Smooth muscle cell (in vitro differentiated cells): ENCODE results near the gene ATP10B. TPM values are rescaled to one million over a fixed set of nuclear protein-coding genes. Genes with fewer than 3 reads are reported as not detected.
"Not testable (repeated sequence)": the region's sequence is repeated elsewhere in the genome, so short reads cannot be mapped to it uniquely, and the experiment has no call there.

Source experiments
- DNase-seq: peaks from one replicate; lab custom pipeline; 2025; ENCODE audit not compliant: unreplicated experiment; lab: John Stamatoyannopoulos, UW
- H2AFZ ChIP-seq: fragments of 200-600 bp; sonication (generic); 2 replicates; pipeline ENCODE4 v1.6.0; 2016; ENCODE audit warnings: antibody characterized with exemption, low read depth, mild to moderate bottlenecking
- H3F3A ChIP-seq: fragments of 200-600 bp; sonication (generic); 2 replicates; pipeline ENCODE4 v1.6.0; 2017; ENCODE audit warnings: antibody characterized with exemption, low read depth
- H3K27ac ChIP-seq: fragments of 200-600 bp; sonication (generic); 2 replicates; pipeline ENCODE4 v1.5.1; 2016; ENCODE audit warnings: low read depth, mild to moderate bottlenecking
- H3K27me3 ChIP-seq: fragments of 200-600 bp; sonication (generic); 2 replicates; pipeline ENCODE4 v1.6.1; 2016; ENCODE audit warnings: low read depth, mild to moderate bottlenecking
- H3K36me3 ChIP-seq: fragments of 200-600 bp; sonication (generic); 2 replicates; pipeline ENCODE4 v1.5.1; 2016; ENCODE audit warnings: low read depth
- H3K4me1 ChIP-seq: fragments of 200-600 bp; sonication (generic); 2 replicates; pipeline ENCODE4 v1.5.1; 2016; ENCODE audit warnings: low read depth
- H3K4me2 ChIP-seq: fragments of 200-600 bp; sonication (generic); 2 replicates; pipeline ENCODE4 v1.6.0; 2016; ENCODE audit warnings: mild to moderate bottlenecking
- H3K4me3 ChIP-seq: fragments of 200-600 bp; sonication (generic); 2 replicates; pipeline ENCODE4 v1.5.1; 2016; ENCODE audit warnings: mild to moderate bottlenecking
- H3K79me2 ChIP-seq: fragments of 200-600 bp; sonication (generic); 2 replicates; pipeline ENCODE4 v1.6.0; 2016; ENCODE audit warnings: low read depth, mild to moderate bottlenecking
- H3K9ac ChIP-seq: fragments of 200-600 bp; sonication (generic); 2 replicates; pipeline ENCODE4 v1.6.0; 2016; ENCODE audit warnings: low read depth
- H3K9me3 ChIP-seq: fragments of 200-600 bp; sonication (generic); replicated peaks from 2 replicates; pipeline ENCODE4 v1.5.1; 2016; ENCODE audit warnings: low read depth
- H4K20me1 ChIP-seq: fragments of 200-600 bp; sonication (generic); 2 replicates; pipeline ENCODE4 v1.6.0; 2016; ENCODE audit warnings: low read depth
- CTCF ChIP-seq: fragments of 200-600 bp; sonication (generic); IDR thresholded peaks from 2 replicates; pipeline ENCODE4 v1.5.1; 2017; ENCODE audit warnings: borderline replicate concordance, mild to moderate bottlenecking, antibody characterized with exemption; ENCODE audit not compliant: insufficient read depth, poor library complexity, severe bottlenecking
- WGBS: methylation state at CpG from one replicate; pipeline ENCODE4 v1.1.7; 2016; ENCODE audit warnings: low lambda C conversion rate; 5-methylcytosine and 5-hydroxymethylcytosine counted together
- polyA plus RNA-seq: library from polyadenylated mRNA; unstranded; fragments of >200 nt; fragmentation: Nextera tagmentation; extraction: Ambion mirVana; gene quantifications from 2 replicates; pipeline ENCODE4 v1.2.1, GENCODE V29; 2016
- total RNA-seq: library from RNA; depleted of rRNA; stranded (reverse); fragments of >200 nt; gene quantifications from 2 replicates; pipeline ENCODE4 v1.2.3, GENCODE V29; 2014

The ATP10B gene
- total and polyA plus RNA-seq, 2 experiments from 2014 or later: 0.13 TPM; not detected in 1

DNA sequence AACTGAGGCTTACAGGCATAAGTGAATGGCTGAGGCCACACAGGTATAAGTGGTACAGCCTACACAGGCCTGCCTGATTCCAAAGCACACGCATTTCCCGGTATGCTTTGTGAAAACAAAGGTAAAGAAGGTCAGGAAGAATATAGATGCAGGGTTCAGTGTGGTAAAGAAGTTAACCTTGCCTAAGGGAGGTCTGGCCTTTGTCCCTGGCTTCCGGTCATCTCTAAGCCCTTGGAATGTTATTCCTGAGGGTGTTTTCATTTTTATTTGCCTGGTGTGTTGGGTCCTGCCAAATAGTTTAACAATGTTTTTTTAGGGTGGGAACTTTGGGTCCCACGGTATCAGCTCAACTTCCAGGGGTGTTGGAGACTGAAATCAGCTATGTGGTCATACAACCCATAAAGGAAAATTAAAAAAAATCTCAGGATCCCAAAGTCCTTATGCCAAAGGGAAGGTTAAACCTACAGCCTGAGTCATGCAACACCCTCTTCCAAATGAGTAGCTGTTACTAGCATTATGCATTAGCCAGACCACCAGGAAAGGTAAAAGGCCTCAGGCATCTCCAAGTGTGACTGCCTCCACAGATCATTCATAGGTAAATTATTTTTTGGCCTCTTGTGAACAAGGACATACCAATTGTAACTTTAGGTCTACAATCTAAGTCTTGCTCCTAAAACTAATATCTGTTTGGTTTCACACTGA lies 124.6 kb downstream of the ATP10B start:
- Histone ChIP-seq H3K4me2 (no peak overlapping the region), H3K79me2 (no peaks in the 10 kb centered on the region), H3K27ac (no peak overlapping the region), H3K9me3 (no peaks in the 10 kb centered on the region), H3K36me3 (no peaks in the 10 kb centered on the region), H2AFZ (no peak overlapping the region), H3K27me3 (no peaks in the 10 kb centered on the region), H4K20me1 (no peaks in the 10 kb centered on the region), H3K9ac (no peak overlapping the region), H3K4me3 (no peak overlapping the region), H3K4me1 (no peaks in the 10 kb centered on the region), H3F3A (no peaks in the 10 kb centered on the region)
- DNase-seq: no peak
- WGBS: 57% methylated on average over 4 of the region's 4 CpGs
- no peak for TF ChIP-seq CTCF

- no peaks in the 10 kb centered on the region for H3K36me3 ChIP-seq
- no peaks in the 10 kb centered on the region for H3K27me3 ChIP-seq
- H3K4me1 ChIP-seq: no peaks in the 10 kb centered on the region
- H3F3A ChIP-seq: no peaks in the 10 kb centered on the region
- no peaks in the 10 kb centered on the region for H3K9me3 ChIP-seq
- TF ChIP-seq CTCF: no peak
- no peak for DNase-seq
- H3K27ac ChIP-seq: no peak overlapping the region
- H3K4me2 ChIP-seq: no peak overlapping the region
- H3K4me3 ChIP-seq: no peak overlapping the region
- no peaks in the 10 kb centered on the region for H3K79me2 ChIP-seq
- no peak overlapping the region for H3K9ac ChIP-seq
- 80% methylated on average over 2 of the region's 2 CpGs for WGBS
- no peak overlapping the region for H2AFZ ChIP-seq
- no peaks in the 10 kb centered on the region for H4K20me1 ChIP-seq
These were observed 125.3 kb downstream of the ATP10B start for GRCh38 chr5:160726721-160727120.

- Histone ChIP-seq H3K9ac (no peak overlapping the region), H3K4me1 (no peaks in the 10 kb centered on the region), H3K4me3 (no peak overlapping the region), H3K36me3 (no peaks in the 10 kb centered on the region), H3K27me3 (no peaks in the 10 kb centered on the region), H3K9me3 (no peaks in the 10 kb centered on the region), H3K79me2 (no peaks in the 10 kb centered on the region), H3K4me2 (no peak overlapping the region), H2AFZ (no peak overlapping the region), H3K27ac (no peak overlapping the region), H4K20me1 (no peaks in the 10 kb centered on the region), H3F3A (no peaks in the 10 kb centered on the region)
- 98% methylated on average over 3 of the region's 3 CpGs for WGBS
- no peak for DNase-seq
- no peak for TF ChIP-seq CTCF
These were observed 131.2 kb downstream of the ATP10B start for GRCh38 chr5:160720822-160721221.

- H3F3A ChIP-seq, H3K4me3 ChIP-seq, H3K9me3 ChIP-seq, H3K9ac ChIP-seq, H2AFZ ChIP-seq, H3K27me3 ChIP-seq, DNase-seq, H3K36me3 ChIP-seq, H3K27ac ChIP-seq, H3K4me1 ChIP-seq, H4K20me1 ChIP-seq, H3K4me2 ChIP-seq, H3K79me2 ChIP-seq: not testable (repeated sequence)
- WGBS: 96% methylated on average over 9 of the region's 9 CpGs
These were observed 136.5 kb downstream of the ATP10B start for GRCh38 chr5:160715508-160715907.
